ENCODE results near the gene VKORC1. TPM values are rescaled to one million over a fixed set of nuclear protein-coding genes. Genes with fewer than 3 reads are reported as not detected.
"Not testable (repeated sequence)": the region's sequence is repeated elsewhere in the genome, so short reads cannot be mapped to it uniquely, and the experiment has no call there.

Gene VKORC1
- 90.7 TPM for polyA plus RNA-seq

GRCh38 chr16:31094424-31095120 lies at the start of gene VKORC1:
Gene VKORC1, minus strand, starts transcription at chr16:31094797. Its CDS starts 68 bp downstream, at chr16:31094729.
- Mint-ChIP-seq H3K4me3 (peak within 1 kb of the TSS; percentile 79 to 98 (median 97)), H3K36me3 (peaks cover 2% of the 10 kb centered on the region), H3K27me3 (no peaks in the 10 kb centered on the region), H3K27ac (peak within 1 kb of the TSS; percentile 91 to 98 (median 96)), H3K9me3 (no peaks in the 10 kb centered on the region), H3K4me1 (peaks cover 17 to 19% (median 19%) of the 10 kb centered on the region in 3 donors)

- Mint-ChIP-seq H3K27ac (no peak overlapping the region), H3K4me1 (peaks cover 5 to 7% (median 5%) of the 10 kb centered on the region in 3 donors), H3K36me3 (no peaks in the 10 kb centered on the region), H3K4me3 (peak overlapping the region in 3 of 4 donors; percentile 55 to 85 (median 73)), H3K9me3 (no peaks in the 10 kb centered on the region), H3K27me3 (peaks cover 2% of the 10 kb centered on the region)
Observed at GRCh38 chr16:31143694-31144148, 49.1 kb upstream of the VKORC1 start.

DNA sequence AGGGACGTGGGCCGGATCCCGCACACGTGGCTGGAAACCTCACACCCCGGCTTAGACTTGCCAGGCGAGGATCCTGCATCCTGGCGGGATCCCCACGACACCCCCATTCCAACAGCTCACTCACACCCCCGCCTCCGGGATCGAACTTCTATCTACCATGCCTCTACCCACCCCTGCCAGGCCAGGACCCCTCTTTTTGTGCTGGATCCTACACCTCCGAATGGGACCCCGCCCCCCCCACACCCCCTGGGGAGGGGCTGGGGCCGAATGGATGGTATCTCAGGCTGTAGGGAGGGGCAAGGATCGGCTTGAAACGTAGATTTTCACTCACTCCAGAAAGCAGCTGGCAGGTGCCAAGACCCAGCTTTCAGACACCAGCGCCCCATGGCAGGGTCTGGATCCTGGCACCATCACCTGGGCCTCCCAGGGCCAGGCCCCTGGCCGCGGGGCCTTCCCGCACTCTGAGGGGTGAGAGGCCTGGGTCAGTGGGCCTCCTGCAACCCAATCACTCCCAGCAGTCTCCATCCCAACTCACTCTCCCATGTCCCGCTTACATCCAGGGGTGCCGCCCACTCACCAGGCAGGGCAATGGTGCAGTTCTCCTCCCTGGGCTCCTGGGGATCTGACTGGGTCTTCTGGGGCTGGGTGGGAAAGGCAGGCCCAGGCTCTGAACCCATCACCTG lies 48.6 kb upstream of the VKORC1 start:
- peaks cover 2% of the 10 kb centered on the region for H3K27me3 Mint-ChIP-seq
- H3K4me1 Mint-ChIP-seq = peaks cover 5 to 7% (median 5%) of the 10 kb centered on the region in 3 donors
- no peaks in the 10 kb centered on the region for H3K36me3 Mint-ChIP-seq
- H3K9me3 Mint-ChIP-seq = no peaks in the 10 kb centered on the region
- no peak overlapping the region for H3K27ac Mint-ChIP-seq
- H3K4me3 Mint-ChIP-seq = peak overlapping the region in 3 of 4 donors; percentile 55 to 75 (median 73)

DNA sequence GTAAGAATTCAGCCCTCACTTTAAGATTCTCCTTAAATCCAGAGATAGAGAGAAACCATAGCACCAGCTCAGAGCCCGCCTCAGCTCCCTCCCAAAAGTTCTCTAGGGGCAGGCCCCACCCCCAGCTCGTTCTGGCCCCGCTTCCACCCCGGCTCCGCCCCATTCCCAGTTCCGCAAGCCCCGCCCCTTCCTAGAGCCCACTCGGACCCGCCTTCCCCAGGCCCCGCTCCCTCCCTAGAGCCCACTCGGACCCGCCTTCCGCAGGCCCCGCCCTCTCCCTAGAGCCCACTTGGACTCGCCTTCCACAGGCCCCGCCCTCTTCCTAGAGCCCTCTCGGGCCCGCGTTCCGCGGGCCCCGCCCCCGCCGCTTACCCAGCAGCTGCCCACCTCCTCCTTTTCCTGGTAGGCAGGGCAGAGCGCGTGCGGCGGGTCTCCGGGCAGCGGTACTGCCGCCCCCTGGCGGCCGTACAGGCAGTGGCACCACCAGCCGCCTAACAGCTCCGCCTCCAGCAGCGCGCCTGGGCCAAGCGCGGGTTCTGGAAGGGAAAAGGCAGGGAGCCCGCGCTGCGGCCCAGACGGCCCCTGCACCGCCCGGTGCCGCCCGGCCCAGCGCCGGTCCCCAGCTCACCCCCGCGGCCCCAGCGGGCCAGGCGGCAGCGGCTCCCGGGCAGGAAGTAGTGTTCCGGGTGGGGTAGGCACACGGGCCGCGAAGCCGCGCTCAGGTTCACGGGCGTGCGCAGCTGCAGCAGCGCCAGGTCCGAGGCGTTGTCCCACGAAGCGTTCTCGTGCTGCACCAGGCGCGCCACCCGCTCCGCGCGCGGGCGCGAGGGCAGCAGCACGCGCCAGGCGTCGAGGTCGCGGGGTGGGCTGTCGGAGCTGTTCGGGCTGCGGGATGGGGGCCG lies 47.8 kb upstream of the VKORC1 start:
- Mint-ChIP-seq H3K36me3 (no peaks in the 10 kb centered on the region), H3K9me3 (no peaks in the 10 kb centered on the region), H3K4me3 (peak overlapping the region; percentile 71 to 89 (median 82)), H3K4me1 (peaks cover 5 to 7% (median 5%) of the 10 kb centered on the region in 3 donors), H3K27me3 (no peaks in the 10 kb centered on the region), H3K27ac (peak overlapping the region in 2 of 3 donors; percentile 69 to 85)

- Mint-ChIP-seq H3K27ac (peak overlapping the region in 2 of 3 donors; percentile 69 to 85), H3K27me3 (no peaks in the 10 kb centered on the region), H3K4me3 (peak overlapping the region; percentile 71 to 89 (median 82)), H3K36me3 (no peaks in the 10 kb centered on the region), H3K9me3 (no peaks in the 10 kb centered on the region), H3K4me1 (peaks cover 5 to 7% (median 5%) of the 10 kb centered on the region in 3 donors)
Observed at GRCh38 chr16:31141489-31142108, 47.0 kb upstream of the VKORC1 start.

GRCh38 chr16:31141071-31141469 lies 46.5 kb upstream of the VKORC1 start:
- not testable (repeated sequence) for H3K4me3 Mint-ChIP-seq, H3K27ac Mint-ChIP-seq, H3K27me3 Mint-ChIP-seq, H3K4me1 Mint-ChIP-seq, H3K36me3 Mint-ChIP-seq, H3K9me3 Mint-ChIP-seq

- peaks cover 5 to 7% (median 5%) of the 10 kb centered on the region in 3 donors for H3K4me1 Mint-ChIP-seq
- H3K27ac Mint-ChIP-seq = no peak overlapping the region
- no peaks in the 10 kb centered on the region for H3K36me3 Mint-ChIP-seq
- H3K9me3 Mint-ChIP-seq = no peaks in the 10 kb centered on the region
- no peak overlapping the region for H3K4me3 Mint-ChIP-seq
- no peaks in the 10 kb centered on the region for H3K27me3 Mint-ChIP-seq
Observed at GRCh38 chr16:31138621-31139578, 44.3 kb upstream of the VKORC1 start.

DNA sequence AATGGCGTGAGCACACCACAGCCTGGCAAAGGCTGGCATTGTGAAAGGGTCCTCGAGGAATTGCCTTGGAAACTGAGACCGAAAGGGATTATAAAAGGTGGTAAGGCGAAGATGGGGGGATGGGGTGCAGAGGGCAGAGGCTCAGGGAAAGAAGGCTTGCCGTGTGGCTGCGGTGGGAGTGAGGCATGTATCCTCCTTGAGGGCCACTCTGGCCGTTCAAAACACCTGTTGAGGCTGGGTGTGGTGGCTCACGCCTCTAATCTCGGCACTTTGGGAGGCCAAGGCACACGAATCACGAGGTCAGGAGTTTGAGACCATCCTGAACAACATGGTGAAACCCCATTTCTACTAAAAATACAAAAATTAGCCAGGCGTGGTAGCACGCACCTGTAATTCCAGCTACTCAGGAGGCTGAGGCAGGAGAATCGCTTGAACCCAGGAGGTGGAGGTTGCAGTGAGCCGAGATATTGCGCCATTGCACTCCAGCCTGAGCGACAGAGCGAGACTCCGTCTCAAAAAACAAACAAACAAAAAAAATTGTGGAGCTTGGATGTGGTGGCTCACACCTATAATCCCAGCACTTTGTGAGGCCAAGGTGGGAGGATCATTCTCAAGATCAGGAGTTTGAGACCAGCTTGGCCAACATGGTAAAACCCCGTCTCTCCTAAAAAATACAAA lies 42.4 kb upstream of the VKORC1 start:
- H3K27me3 Mint-ChIP-seq, H3K27ac Mint-ChIP-seq, H3K4me1 Mint-ChIP-seq, H3K36me3 Mint-ChIP-seq, H3K9me3 Mint-ChIP-seq: not testable (repeated sequence)
- peak overlapping the region in 1 of 4 donors; percentile 47 for H3K4me3 Mint-ChIP-seq

GRCh38 chr16:31136287-31136662 lies 41.7 kb upstream of the VKORC1 start:
- peak overlapping the region in 1 of 4 donors; percentile 47 for H3K4me3 Mint-ChIP-seq
- no peaks in the 10 kb centered on the region for H3K36me3 Mint-ChIP-seq
- H3K27ac Mint-ChIP-seq = no peak overlapping the region
- peaks cover 0 to 3% (median 0%) of the 10 kb centered on the region in 3 donors for H3K4me1 Mint-ChIP-seq
- no peaks in the 10 kb centered on the region for H3K9me3 Mint-ChIP-seq
- H3K27me3 Mint-ChIP-seq = no peaks in the 10 kb centered on the region

GRCh38 chr16:31135535-31136286 lies 41.1 kb upstream of the VKORC1 start, which contains the start of gene PRSS8:
Gene PRSS8, minus strand, starts transcription at chr16:31135727. Its CDS starts 229 bp downstream, at chr16:31135498.
- no peaks in the 10 kb centered on the region for H3K27me3 Mint-ChIP-seq
- H3K4me1 Mint-ChIP-seq = peaks cover 0 to 1% (median 0%) of the 10 kb centered on the region in 3 donors
- H3K9me3 Mint-ChIP-seq = no peaks in the 10 kb centered on the region
- H3K27ac Mint-ChIP-seq = no peak within 1 kb of the TSS
- peak within 1 kb of the TSS in 1 of 4 donors; percentile 47 for H3K4me3 Mint-ChIP-seq
- no peaks in the 10 kb centered on the region for H3K36me3 Mint-ChIP-seq

DNA sequence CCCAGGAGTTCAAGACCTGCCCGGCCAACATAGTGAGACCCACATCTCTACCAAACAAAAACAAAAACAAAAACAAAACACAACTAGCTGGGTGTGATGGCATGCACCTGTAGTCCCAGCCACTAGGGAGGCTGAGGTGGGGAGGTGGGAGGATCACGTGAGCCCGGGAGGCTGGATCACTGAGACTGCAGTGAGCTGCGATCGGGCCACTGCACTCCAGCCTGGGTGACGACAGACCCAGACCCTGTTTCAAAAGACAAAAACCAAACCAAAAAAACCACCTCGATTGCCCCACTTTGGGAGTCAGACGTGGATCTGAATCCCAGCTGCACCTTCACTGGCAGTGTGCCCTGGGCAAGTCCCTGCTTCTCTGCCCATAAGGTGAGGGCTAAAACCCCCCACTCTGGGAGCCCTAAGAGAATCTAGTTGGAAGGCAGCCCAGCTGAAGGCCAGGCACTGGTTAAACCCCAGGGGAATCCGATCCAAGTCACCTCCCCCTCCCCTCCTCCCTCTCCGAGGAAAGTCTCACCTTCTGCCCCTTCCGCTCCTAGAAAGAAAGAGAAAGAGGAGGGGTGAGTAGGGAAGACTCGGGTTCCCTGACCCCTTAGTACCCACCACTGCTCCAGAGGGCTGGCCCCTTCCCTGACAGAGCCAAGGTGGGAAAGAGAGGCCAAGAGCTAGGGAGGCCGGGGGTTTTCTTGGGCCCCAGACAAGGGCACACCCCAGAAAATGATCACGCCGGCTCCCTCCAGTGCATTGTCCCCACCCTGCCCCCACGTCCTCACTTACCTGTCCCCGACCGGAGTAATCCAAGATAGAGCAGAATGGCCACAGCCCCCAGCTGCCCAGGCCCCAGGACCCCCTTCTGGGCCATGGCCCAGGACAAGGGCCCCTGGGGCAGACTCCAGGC lies 40.3 kb upstream of the VKORC1 start:
- H3K27ac Mint-ChIP-seq = no peak overlapping the region
- no peaks in the 10 kb centered on the region for H3K9me3 Mint-ChIP-seq
- H3K36me3 Mint-ChIP-seq = no peaks in the 10 kb centered on the region
- H3K4me1 Mint-ChIP-seq = no peaks in the 10 kb centered on the region
- no peak overlapping the region for H3K4me3 Mint-ChIP-seq
- no peaks in the 10 kb centered on the region for H3K27me3 Mint-ChIP-seq

- Mint-ChIP-seq H3K4me3 (no peak overlapping the region), H3K27ac (no peak overlapping the region), H3K36me3 (no peaks in the 10 kb centered on the region), H3K9me3 (no peaks in the 10 kb centered on the region), H3K4me1 (no peaks in the 10 kb centered on the region), H3K27me3 (no peaks in the 10 kb centered on the region)
Observed at GRCh38 chr16:31134091-31134571, 39.5 kb upstream of the VKORC1 start.
